GM12873 (cell line): ENCODE data around the gene ZNF227.

ENCODE experiments used
- CTCF ChIP-seq: IDR thresholded peaks from 2 replicates; pipeline ENCODE4 v1.5.1; 2012; ENCODE audit warnings: low read depth, mild to moderate bottlenecking, moderate library complexity, low read length, control low read depth; ENCODE audit not compliant: insufficient read depth; ENCODE audit errors: missing control alignments

Gene ZNF227

DNA sequence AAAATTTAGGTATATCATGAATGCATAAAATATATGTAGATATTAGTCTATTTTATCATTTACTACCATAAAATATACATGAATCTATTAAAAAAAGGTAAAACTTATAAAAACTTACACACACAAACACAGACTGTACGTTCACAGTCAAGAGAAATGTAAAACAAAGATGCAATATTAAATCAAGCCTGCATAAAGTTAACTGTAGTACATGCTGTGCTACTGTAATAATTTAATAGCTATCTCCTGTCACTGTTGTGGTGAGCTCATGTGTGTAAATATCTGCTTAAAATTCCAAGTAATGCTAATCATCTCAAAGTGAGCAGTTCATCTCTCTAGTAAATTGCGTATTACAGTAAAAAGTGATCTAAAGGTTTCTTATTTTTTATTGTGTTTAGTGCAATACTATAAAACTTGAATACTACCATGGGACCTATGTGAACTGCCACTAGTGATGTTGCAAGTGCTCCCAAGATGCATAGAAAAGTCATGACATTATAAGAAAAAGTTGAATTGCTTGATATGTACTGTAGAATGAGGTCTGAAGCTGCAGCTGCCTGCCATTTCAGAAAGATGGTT is 46.6 kb downstream of the ZNF227 start:
- no peak for TF ChIP-seq CTCF

DNA sequence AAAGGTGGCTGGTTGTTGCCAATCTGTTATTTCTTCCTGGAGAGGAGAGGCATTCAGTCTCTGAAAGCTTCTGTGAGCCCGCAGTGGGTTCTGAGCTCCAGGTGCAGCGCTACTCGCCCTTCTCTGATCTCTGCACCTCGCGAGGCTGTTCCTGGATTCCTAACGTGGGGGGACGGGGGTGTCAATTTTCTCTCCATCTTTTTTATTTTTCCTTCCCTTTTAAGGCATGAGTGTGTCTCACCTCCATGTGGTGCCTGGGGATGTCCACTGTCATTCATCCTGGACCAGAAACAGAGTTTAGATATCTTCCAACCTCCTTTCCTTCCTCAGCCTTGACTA is 48.0 kb downstream of the ZNF227 start:
- TF ChIP-seq CTCF = no peak

GRCh38 chr19:44260695-44261446 is 48.5 kb downstream of the ZNF227 start:
- TF ChIP-seq CTCF = no peak

- TF ChIP-seq CTCF = no peak
These were observed 65.0 kb downstream of the ZNF227 start for GRCh38 chr19:44277331-44277730.

GRCh38 chr19:44278181-44278690 is 65.9 kb downstream of the ZNF227 start:
- no peak for TF ChIP-seq CTCF

DNA sequence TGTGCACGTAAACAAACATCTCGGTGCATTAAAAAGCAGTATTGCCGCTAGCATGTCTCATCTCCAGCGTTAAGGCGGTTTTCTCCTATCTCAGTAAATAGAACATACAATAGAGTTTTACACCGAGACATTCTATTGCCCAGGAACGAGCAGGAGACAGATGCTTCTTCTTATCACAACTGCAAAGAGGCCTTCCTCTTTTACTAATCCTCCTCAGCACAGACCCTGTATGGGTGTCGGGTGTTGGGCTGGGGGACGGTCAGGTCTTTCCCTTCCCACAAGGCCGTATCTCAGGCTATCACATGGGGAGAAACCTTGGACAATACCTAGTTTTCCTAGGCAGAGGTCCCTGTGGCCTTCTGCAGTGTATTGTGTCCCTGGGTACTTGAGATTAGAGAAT is 68.6 kb downstream of the ZNF227 start:
- TF ChIP-seq CTCF = no peak

DNA sequence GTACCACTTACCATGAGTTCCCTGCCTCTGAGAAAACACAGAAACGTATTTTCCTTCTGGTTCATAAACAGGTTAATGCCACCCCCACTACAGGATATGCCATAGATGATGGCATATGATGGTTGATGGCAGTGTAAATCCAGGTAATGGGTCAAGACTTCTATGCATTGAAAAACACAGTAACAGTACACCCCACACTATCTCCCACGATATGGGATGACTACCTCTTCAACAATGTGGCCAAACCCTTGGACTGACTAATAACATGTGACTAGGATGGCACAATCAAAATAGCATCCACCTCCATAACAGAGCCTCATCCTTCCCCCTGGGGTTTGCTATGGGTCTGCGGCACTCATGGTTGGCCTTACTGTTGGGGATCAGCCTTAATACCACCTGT is 70.5 kb downstream of the ZNF227 start:
- TF ChIP-seq CTCF = no peak
